Mesendoderm (in vitro differentiated cells): ENCODE data around the gene PLA2G4B.

ENCODE experiments used
- DNase-seq: peaks from one replicate; pipeline ENCODE4 v3.0.0; 2013
- H2AK5ac ChIP-seq: 2 replicates; pipeline ENCODE4 v1.6.1; 2013; ENCODE audit warnings: low read length, inconsistent platforms
- H2BK120ac ChIP-seq: 2 replicates; pipeline ENCODE4 v1.6.1; 2013; ENCODE audit warnings: low read depth, mild to moderate bottlenecking, low read length, moderate library complexity, mixed read lengths
- H2BK15ac ChIP-seq: replicated peaks from 2 replicates; pipeline ENCODE4 v1.6.1; 2013; ENCODE audit warnings: low read depth, mild to moderate bottlenecking, moderate library complexity
- H2BK5ac ChIP-seq: 2 replicates; pipeline ENCODE4 v1.6.1; 2013; ENCODE audit warnings: low read length, inconsistent platforms
- H3K18ac ChIP-seq: 2 replicates; pipeline ENCODE4 v1.6.1; 2013; ENCODE audit warnings: mild to moderate bottlenecking, low read length, mixed read lengths
- H3K23ac ChIP-seq: one replicate; pipeline ENCODE4 v1.6.1; 2013; ENCODE audit warnings: low read length
- H3K27ac ChIP-seq: 2 replicates; pipeline ENCODE4 v1.5.1; 2013; ENCODE audit warnings: low read depth, mild to moderate bottlenecking, inconsistent platforms, low read length, moderate library complexity
- H3K27me3 ChIP-seq: 2 replicates; pipeline ENCODE4 v1.6.1; 2013; ENCODE audit warnings: low read length, control low read depth, mild to moderate bottlenecking, inconsistent platforms; ENCODE audit not compliant: insufficient read depth, poor library complexity
- H3K36me3 ChIP-seq: 2 replicates; pipeline ENCODE4 v1.6.1; 2013; ENCODE audit warnings: low read length, inconsistent platforms; ENCODE audit not compliant: control insufficient read depth, insufficient read depth
- H3K4ac ChIP-seq: one replicate; pipeline ENCODE4 v1.6.1; 2013; ENCODE audit warnings: low read depth, mild to moderate bottlenecking, low read length, moderate library complexity
- H3K4me1 ChIP-seq: 2 replicates; pipeline ENCODE4 v1.6.1; 2013; ENCODE audit warnings: low read depth, low read length, inconsistent platforms; ENCODE audit not compliant: control insufficient read depth
- H3K4me2 ChIP-seq: 2 replicates; pipeline ENCODE4 v1.6.1; 2013; ENCODE audit warnings: low read length
- H3K4me3 ChIP-seq: 2 replicates; pipeline ENCODE4 v1.5.1; 2013; ENCODE audit warnings: mild to moderate bottlenecking, low read length
- H3K56ac ChIP-seq: one replicate; pipeline ENCODE4 v1.6.1; 2013; ENCODE audit warnings: low read length
- H3K79me1 ChIP-seq: 2 replicates; pipeline ENCODE4 v1.6.1; 2013; ENCODE audit warnings: low read length, inconsistent platforms
- H3K79me2 ChIP-seq: 2 replicates; pipeline ENCODE4 v1.6.1; 2013; ENCODE audit warnings: mild to moderate bottlenecking, low read length; ENCODE audit not compliant: control insufficient read depth, insufficient read depth
- H3K9ac ChIP-seq: 2 replicates; pipeline ENCODE4 v1.6.1; 2013; ENCODE audit warnings: low read length, inconsistent platforms
- H4K5ac ChIP-seq: one replicate; pipeline ENCODE4 v1.6.1; 2013; ENCODE audit warnings: low read length
- H4K8ac ChIP-seq: one replicate; pipeline ENCODE4 v1.6.1; 2013; ENCODE audit warnings: low read depth, mild to moderate bottlenecking, control low read depth, low read length, moderate library complexity
- WGBS: extraction: QIAGEN DNeasy Blood & Tissue Kit; methylation state at CpG from one replicate; pipeline ENCODE4 v1.1.7; 2013; ENCODE audit warnings: low lambda C conversion rate, missing lambda C conversion rate; ENCODE audit not compliant: insufficient coverage; ENCODE audit errors: extremely low coverage; 5-methylcytosine and 5-hydroxymethylcytosine counted together

The PLA2G4B gene

GRCh38 chr15:41839781-41840491, 1.3 kb downstream of the PLA2G4B start:
- H3K4me3 ChIP-seq = no peak overlapping the region
- H3K4me1 ChIP-seq = no peaks in the 10 kb centered on the region
- no CpG with 5 or more reads among the region's 16 CpGs for WGBS

GRCh38 chr15:41840673-41841072, 2.0 kb downstream of the PLA2G4B start:
- Histone ChIP-seq H3K9ac (no peak overlapping the region), H3K79me2 (no peaks in the 10 kb centered on the region), H2BK15ac (no peak overlapping the region), H4K8ac (no peak overlapping the region), H3K4me1 (no peaks in the 10 kb centered on the region), H2BK5ac (no peak overlapping the region), H3K4me3 (no peak overlapping the region), H3K23ac (no peak overlapping the region), H3K36me3 (no peaks in the 10 kb centered on the region), H3K27me3 (no peaks in the 10 kb centered on the region), H3K4ac (no peak overlapping the region), H2BK120ac (no peak overlapping the region), H3K18ac (no peak overlapping the region), H3K56ac (no peak overlapping the region), H3K27ac (no peak overlapping the region), H2AK5ac (no peak overlapping the region), H3K4me2 (no peak overlapping the region), H4K5ac (no peak overlapping the region), H3K79me1 (no peaks in the 10 kb centered on the region)
- no CpG with 5 or more reads among the region's 15 CpGs for WGBS
- DNase-seq = no peak

More at GRCh38 chr15:41839781-41840491, 1.3 kb downstream of the PLA2G4B start:
- H4K5ac ChIP-seq = no peak overlapping the region
- H3K27me3 ChIP-seq = no peaks in the 10 kb centered on the region
- no peak overlapping the region for H2BK120ac ChIP-seq
- H3K9ac ChIP-seq = no peak overlapping the region
- no peak overlapping the region for H4K8ac ChIP-seq
- H3K56ac ChIP-seq = no peak overlapping the region
- no peaks in the 10 kb centered on the region for H3K36me3 ChIP-seq
- no peak overlapping the region for H3K18ac ChIP-seq
- H3K4ac ChIP-seq = no peak overlapping the region
- H2AK5ac ChIP-seq = no peak overlapping the region
- no peak overlapping the region for H2BK15ac ChIP-seq
- H2BK5ac ChIP-seq = no peak overlapping the region
- H3K23ac ChIP-seq = no peak overlapping the region
- H3K27ac ChIP-seq = no peak overlapping the region
- H3K4me2 ChIP-seq = no peak overlapping the region
- no peaks in the 10 kb centered on the region for H3K79me2 ChIP-seq
- H3K79me1 ChIP-seq = no peaks in the 10 kb centered on the region
- no peak for DNase-seq

GRCh38 chr15:41841131-41841530, 2.5 kb downstream of the PLA2G4B start:
- H3K4me1 ChIP-seq = no peaks in the 10 kb centered on the region
- H4K8ac ChIP-seq = no peak overlapping the region
- H3K4me2 ChIP-seq = no peak overlapping the region
- H3K36me3 ChIP-seq = no peaks in the 10 kb centered on the region
- H3K79me2 ChIP-seq = no peaks in the 10 kb centered on the region
- H3K23ac ChIP-seq = no peak overlapping the region
- no peak overlapping the region for H2BK120ac ChIP-seq
- no peak overlapping the region for H3K18ac ChIP-seq
- H4K5ac ChIP-seq = no peak overlapping the region
- H3K56ac ChIP-seq = no peak overlapping the region
- no peak overlapping the region for H3K27ac ChIP-seq
- no peaks in the 10 kb centered on the region for H3K27me3 ChIP-seq
- no peak overlapping the region for H3K4ac ChIP-seq
- no peak for DNase-seq
- no peak overlapping the region for H2BK15ac ChIP-seq
- no peak overlapping the region for H3K9ac ChIP-seq
- no peak overlapping the region for H2AK5ac ChIP-seq
- no peak overlapping the region for H3K4me3 ChIP-seq
- no CpG with 5 or more reads among the region's 10 CpGs for WGBS
- no peak overlapping the region for H2BK5ac ChIP-seq
- no peaks in the 10 kb centered on the region for H3K79me1 ChIP-seq

- no CpG with 5 or more reads among the region's 12 CpGs for WGBS
- Histone ChIP-seq H2BK120ac (no peak overlapping the region), H4K5ac (no peak overlapping the region), H2AK5ac (no peak overlapping the region), H3K4me1 (no peaks in the 10 kb centered on the region), H3K56ac (no peak overlapping the region), H3K36me3 (no peaks in the 10 kb centered on the region), H3K4ac (no peak overlapping the region), H3K9ac (no peak overlapping the region), H4K8ac (no peak overlapping the region), H3K27me3 (no peaks in the 10 kb centered on the region), H3K4me2 (no peak overlapping the region), H3K18ac (no peak overlapping the region), H2BK5ac (no peak overlapping the region), H3K27ac (no peak overlapping the region), H2BK15ac (no peak overlapping the region), H3K4me3 (no peak overlapping the region), H3K79me2 (no peaks in the 10 kb centered on the region), H3K79me1 (no peaks in the 10 kb centered on the region), H3K23ac (no peak overlapping the region)
- no peak for DNase-seq
Measured at GRCh38 chr15:41842229-41842628, 3.6 kb downstream of the PLA2G4B start.

GRCh38 chr15:41843571-41843970, 4.9 kb downstream of the PLA2G4B start:
- H3K4me2 ChIP-seq = no peak overlapping the region
- H4K8ac ChIP-seq = no peak overlapping the region
- H3K9ac ChIP-seq = no peak overlapping the region
- H3K79me1 ChIP-seq = no peaks in the 10 kb centered on the region
- no peak overlapping the region for H3K27ac ChIP-seq
- no peak overlapping the region for H3K56ac ChIP-seq
- no CpG with 5 or more reads among the region's 10 CpGs for WGBS
- H2AK5ac ChIP-seq = no peak overlapping the region
- H2BK15ac ChIP-seq = no peak overlapping the region
- H3K18ac ChIP-seq = no peak overlapping the region
- no peaks in the 10 kb centered on the region for H3K4me1 ChIP-seq
- no peak overlapping the region for H2BK5ac ChIP-seq
- H2BK120ac ChIP-seq = no peak overlapping the region
- H3K23ac ChIP-seq = no peak overlapping the region
- no peaks in the 10 kb centered on the region for H3K27me3 ChIP-seq
- H4K5ac ChIP-seq = no peak overlapping the region
- no peaks in the 10 kb centered on the region for H3K36me3 ChIP-seq
- no peak for DNase-seq
- H3K4ac ChIP-seq = no peak overlapping the region
- no peak overlapping the region for H3K4me3 ChIP-seq
- H3K79me2 ChIP-seq = no peaks in the 10 kb centered on the region

GRCh38 chr15:41844814-41845213, 6.2 kb downstream of the PLA2G4B start:
- Histone ChIP-seq H3K4me3 (no peak overlapping the region), H3K9ac (no peak overlapping the region), H2BK5ac (no peak overlapping the region), H3K79me1 (no peaks in the 10 kb centered on the region), H2BK120ac (no peak overlapping the region), H3K27me3 (no peaks in the 10 kb centered on the region), H4K5ac (no peak overlapping the region), H3K18ac (no peak overlapping the region), H2BK15ac (no peak overlapping the region), H3K27ac (no peak overlapping the region), H3K79me2 (no peaks in the 10 kb centered on the region), H3K23ac (no peak overlapping the region), H3K36me3 (no peaks in the 10 kb centered on the region), H3K4me2 (no peak overlapping the region), H2AK5ac (no peak overlapping the region), H4K8ac (no peak overlapping the region), H3K4me1 (no peaks in the 10 kb centered on the region), H3K4ac (no peak overlapping the region), H3K56ac (no peak overlapping the region)
- no CpG with 5 or more reads among the region's 12 CpGs for WGBS
- no peak for DNase-seq
